SK-N-SH treated with all-trans-retinoic acid at 6 μM for 48 hours (cell line): Measurements from ENCODE around the gene DLG2.

ENCODE experiments used
- ATAC-seq: fragments of 200-7000 bp; cut with Tn5 transposase; 3 replicates; pipeline ENCODE4 v1.9.1; 2020; ENCODE audit warnings: mild to moderate bottlenecking, moderate library complexity
- ARNTL ChIP-seq: fragments of 450-650 bp; formaldehyde crosslinking; IDR thresholded peaks from 2 replicates; pipeline ENCODE4 v1.5.0; 2020; ENCODE audit warnings: low read depth, mild to moderate bottlenecking, moderate library complexity, borderline replicate concordance
- BACH2 ChIP-seq: fragments of 250-450 bp; sonication (Bioruptor Pico); IDR thresholded peaks from 2 replicates; pipeline ENCODE4 v1.9.0; 2021; ENCODE audit warnings: mild to moderate bottlenecking, borderline replicate concordance
- CREB5 ChIP-seq: fragments of 250-450 bp; sonication (Bioruptor Pico); IDR thresholded peaks from 2 replicates; pipeline ENCODE4 v1.5.1; 2020; ENCODE audit warnings: low read depth, mild to moderate bottlenecking, moderate library complexity
- CSDC2 ChIP-seq: fragments of 250-450 bp; sonication (Bioruptor Pico); IDR thresholded peaks from 2 replicates; pipeline ENCODE4 v1.5.0; 2020; ENCODE audit warnings: mild to moderate bottlenecking, moderate library complexity
- CSRNP3 ChIP-seq: fragments of 250-450 bp; sonication (Bioruptor Pico); IDR thresholded peaks from 2 replicates; pipeline ENCODE4 v1.5.1; 2021; ENCODE audit warnings: mild to moderate bottlenecking, moderate library complexity
- ESRRG ChIP-seq: fragments of 250-450 bp; sonication (Bioruptor Pico); IDR thresholded peaks from 2 replicates; pipeline ENCODE4 v1.6.1; 2021; ENCODE audit warnings: mild to moderate bottlenecking
- GLIS3 ChIP-seq: fragments of 250-450 bp; sonication (Bioruptor Pico); IDR thresholded peaks from 2 replicates; pipeline ENCODE4 v1.5.0; 2020; ENCODE audit warnings: mild to moderate bottlenecking, moderate library complexity
- ISL1 ChIP-seq: fragments of 250-450 bp; sonication (Bioruptor Pico); IDR thresholded peaks from 2 replicates; pipeline ENCODE4 v2.1.2; 2022; ENCODE audit warnings: mild to moderate bottlenecking, moderate library complexity
- OSR1 ChIP-seq: fragments of 250-450 bp; sonication (Bioruptor Pico); IDR thresholded peaks from 2 replicates; pipeline ENCODE4 v1.8.0; 2022; ENCODE audit warnings: moderate library complexity, mild to moderate bottlenecking, inconsistent platforms
- PATZ1 ChIP-seq: fragments of 250-450 bp; sonication (Bioruptor Pico); IDR thresholded peaks from 2 replicates; pipeline ENCODE4 v1.8.0; 2020; ENCODE audit warnings: mild to moderate bottlenecking, moderate library complexity, borderline replicate concordance
- POU6F1 ChIP-seq: fragments of 250-450 bp; sonication (Bioruptor Pico); IDR thresholded peaks from 2 replicates; pipeline ENCODE4 v1.8.0; 2021; ENCODE audit warnings: low read depth, mild to moderate bottlenecking, moderate library complexity, borderline replicate concordance
- PPARA ChIP-seq: fragments of 250-450 bp; sonication (Bioruptor Pico); IDR thresholded peaks from 2 replicates; pipeline ENCODE4 v1.5.0; 2020; ENCODE audit warnings: mild to moderate bottlenecking, borderline replicate concordance
- RARB ChIP-seq: fragments of 250-450 bp; sonication (Bioruptor Pico); IDR thresholded peaks from 2 replicates; pipeline ENCODE4 v1.8.0; 2021; ENCODE audit warnings: mild to moderate bottlenecking, moderate library complexity
- TCF4 ChIP-seq: fragments of 250-450 bp; sonication (Bioruptor Pico); IDR thresholded peaks from 2 replicates; pipeline ENCODE4 v1.8.0; 2021; ENCODE audit warnings: mild to moderate bottlenecking, moderate library complexity, borderline replicate concordance
- TOX ChIP-seq: fragments of 250-450 bp; sonication (Bioruptor Pico); IDR thresholded peaks from 2 replicates; pipeline ENCODE4 v1.8.0; 2021; ENCODE audit warnings: mild to moderate bottlenecking, moderate library complexity, borderline replicate concordance
- TSHZ2 ChIP-seq: fragments of 250-450 bp; sonication (Bioruptor Pico); IDR thresholded peaks from 2 replicates; pipeline ENCODE4 v1.5.0; 2020; ENCODE audit warnings: mild to moderate bottlenecking, moderate library complexity
- ZC3H10 ChIP-seq: fragments of 250-450 bp; sonication (Bioruptor Pico); IDR thresholded peaks from 2 replicates; pipeline ENCODE4 v1.5.1; 2021; ENCODE audit warnings: mild to moderate bottlenecking, moderate library complexity
- ZFP3 ChIP-seq: fragments of 250-450 bp; sonication (Bioruptor Pico); IDR thresholded peaks from 2 replicates; pipeline ENCODE4 v1.5.0; 2020; ENCODE audit warnings: mild to moderate bottlenecking, moderate library complexity
- ZFP30 ChIP-seq: fragments of 450-650 bp; formaldehyde crosslinking; IDR thresholded peaks from 2 replicates; pipeline ENCODE4 v1.5.0; 2022; ENCODE audit warnings: mild to moderate bottlenecking, moderate library complexity
- ZNF565 ChIP-seq: fragments of 450-650 bp; formaldehyde crosslinking; conservative IDR thresholded peaks from 2 replicates; pipeline ENCODE4 v1.5.0; 2020; ENCODE audit warnings: low read depth, mild to moderate bottlenecking, moderate library complexity
- ZNF70 ChIP-seq: fragments of 450-650 bp; formaldehyde crosslinking; IDR thresholded peaks from 2 replicates; pipeline ENCODE4 v1.5.0; 2020; ENCODE audit warnings: mild to moderate bottlenecking, moderate library complexity
- ZNF8 ChIP-seq: fragments of 450-650 bp; formaldehyde crosslinking; IDR thresholded peaks from 2 replicates; pipeline ENCODE4 v1.5.0; 2020; ENCODE audit warnings: mild to moderate bottlenecking, moderate library complexity

The DLG2 gene

GRCh38 chr11:83924795-83925542 lies 1702.2 kb downstream of the DLG2 start:
- no peak for TF ChIP-seq POU6F1 (CRISPR knock-in tag)
- no peak for TF ChIP-seq ZC3H10 (CRISPR knock-in tag)
- no peak for TF ChIP-seq TSHZ2 (CRISPR knock-in tag)
- no peak for TF ChIP-seq CREB5 (CRISPR knock-in tag)
- no peak for TF ChIP-seq RARB (CRISPR knock-in tag)
- TF ChIP-seq CSRNP3, result no peak
- no peak for TF ChIP-seq ZFP3 (CRISPR knock-in tag)
- no peak for TF ChIP-seq ZNF8 (CRISPR knock-in tag)
- no peak for TF ChIP-seq TCF4 (CRISPR knock-in tag)
- TF ChIP-seq PPARA (CRISPR knock-in tag), result no peak
- TF ChIP-seq ESRRG (CRISPR knock-in tag), result no peak
- TF ChIP-seq ZNF70, result no peak
- no peak for TF ChIP-seq GLIS3 (CRISPR knock-in tag)
- no peak for TF ChIP-seq ZFP30 (CRISPR knock-in tag)
- TF ChIP-seq ISL1 (CRISPR knock-in tag), result no peak
- TF ChIP-seq ZNF565 (CRISPR knock-in tag), result no peak
- TF ChIP-seq TOX (CRISPR knock-in tag), result no peak
- no peak for TF ChIP-seq ARNTL (CRISPR knock-in tag)
- no peak for TF ChIP-seq OSR1 (CRISPR knock-in tag)
- no peak for TF ChIP-seq BACH2 (CRISPR knock-in tag)
- no peak for ATAC-seq

- ATAC-seq, result no peak
Measured at GRCh38 chr11:83923961-83924360, 1703.2 kb downstream of the DLG2 start.

More at GRCh38 chr11:83923961-83924360, 1703.2 kb downstream of the DLG2 start:
- no peak for TF ChIP-seq TOX (CRISPR knock-in tag)
- TF ChIP-seq GLIS3 (CRISPR knock-in tag), result no peak
- TF ChIP-seq ZFP3 (CRISPR knock-in tag), result no peak
- TF ChIP-seq ESRRG (CRISPR knock-in tag), result no peak
- TF ChIP-seq PATZ1 (CRISPR knock-in tag), result no peak
- TF ChIP-seq TSHZ2 (CRISPR knock-in tag), result no peak
- TF ChIP-seq ISL1 (CRISPR knock-in tag), result no peak
- no peak for TF ChIP-seq OSR1 (CRISPR knock-in tag)
- no peak for TF ChIP-seq RARB (CRISPR knock-in tag)
- TF ChIP-seq ARNTL (CRISPR knock-in tag), result no peak
- TF ChIP-seq CSDC2 (CRISPR knock-in tag), result no peak
- TF ChIP-seq BACH2 (CRISPR knock-in tag), result no peak
